Tibial nerve (tissue), 4 donors: ENCODE data around the gene ADCY2. TPM values are rescaled to one million over a fixed set of nuclear protein-coding genes. Genes with fewer than 3 reads are reported as not detected.

ENCODE experiments used
- DNase-seq, 2 donors: peaks; one replicate each; pipeline ENCODE4 v3.0.0-alpha.2; 2019; ENCODE audit warnings: low spot score in 2 of 2
- H3K27ac ChIP-seq, 4 donors: fragments of 200-600 bp; sonication (generic) in 3 of 4; one replicate each; pipeline ENCODE4 v1.5.1; 2017 to 2019; ENCODE audit warnings: mild to moderate bottlenecking in 1 of 4
- H3K27me3 ChIP-seq, 2 donors: fragments of 200-600 bp; sonication (generic) in 1 of 2; one replicate each; pipeline versions ENCODE4 v1.5.1 to v1.6.0; 2017 to 2019
- H3K36me3 ChIP-seq, 3 donors: fragments of 200-600 bp; sonication (generic); one replicate each; pipeline ENCODE4 v1.5.1; 2018 to 2019
- H3K4me1 ChIP-seq, 4 donors: fragments of 200-600 bp; sonication (generic) in 3 of 4; one replicate each; pipeline ENCODE4 v1.5.1; 2017 to 2019
- H3K4me3 ChIP-seq, 4 donors: fragments of 200-600 bp; sonication (generic) in 3 of 4; one replicate each; pipeline ENCODE4 v1.5.1; 2017 to 2019; ENCODE audit warnings: mild to moderate bottlenecking in 1 of 4, moderate library complexity in 1 of 4
- H3K9me3 ChIP-seq, 4 donors: fragments of 200-600 bp; sonication (generic) in 3 of 4; one replicate each; pipeline ENCODE4 v1.5.1; 2017 to 2019
- EP300 ChIP-seq, 2 donors: sonication (generic); formaldehyde crosslinking; IDR thresholded peaks; one replicate each; pipeline ENCODE4 v1.6.1; 2017; ENCODE audit warnings: antibody characterized with exemption in 2 of 2, mild to moderate bottlenecking in 1 of 2
- POLR2A ChIP-seq, 2 donors: fragments of 450-650 bp; IDR thresholded peaks; one replicate each; pipeline ENCODE4 v1.6.1; 2017; ENCODE audit warnings: antibody characterized with exemption in 2 of 2, mild to moderate bottlenecking in 2 of 2, moderate library complexity in 2 of 2
- WGBS, 2 donors: methylation state at CpG; one replicate each; pipeline ENCODE4 v1.1.5; 2018; 5-methylcytosine and 5-hydroxymethylcytosine counted together
- total RNA-seq, 4 donors: library from RNA; depleted of rRNA; stranded (reverse); fragments of >200 nt; gene quantifications; one replicate each; pipeline ENCODE4 v1.1.0, GENCODE V29; 2016
- TF ChIP-seq, protein P1 (sequence below), 5 experiments: fragments of 200-600 bp in 3 of 5; fragments of 450-650 bp in 2 of 5; sonication (generic) in 3 of 5; IDR thresholded peaks; one replicate each; pipeline ENCODE4 v1.5.1; 2016 to 2019; ENCODE audit warnings: antibody characterized with exemption in 5 of 5, mild to moderate bottlenecking in 3 of 5, moderate library complexity in 2 of 5

The ADCY2 gene
- total RNA-seq, 4 donors from 2014 or later, result 4.2 to 11.8 (median 10.0) TPM

DNA sequence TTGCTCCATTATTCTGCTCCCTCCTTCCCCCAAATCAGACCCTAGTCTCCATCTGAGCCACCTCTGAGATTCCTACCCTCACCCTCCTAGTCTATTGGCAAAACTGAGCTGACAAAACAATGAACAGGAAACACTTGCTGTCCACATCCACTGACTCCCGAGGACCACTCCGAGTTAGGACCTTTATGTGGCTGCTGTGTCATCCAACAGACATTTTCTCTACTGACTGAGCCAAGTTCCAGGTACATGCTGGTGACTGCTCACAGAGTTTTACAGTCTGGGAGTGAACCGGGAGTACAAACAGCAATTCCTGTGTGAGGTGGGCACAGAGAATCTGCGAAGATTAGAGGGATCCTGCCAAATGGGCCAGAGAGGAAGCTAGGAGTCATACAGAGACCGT, 415.8 kb downstream of the ADCY2 start:
- no peak overlapping the region for H3K27ac ChIP-seq

DNA sequence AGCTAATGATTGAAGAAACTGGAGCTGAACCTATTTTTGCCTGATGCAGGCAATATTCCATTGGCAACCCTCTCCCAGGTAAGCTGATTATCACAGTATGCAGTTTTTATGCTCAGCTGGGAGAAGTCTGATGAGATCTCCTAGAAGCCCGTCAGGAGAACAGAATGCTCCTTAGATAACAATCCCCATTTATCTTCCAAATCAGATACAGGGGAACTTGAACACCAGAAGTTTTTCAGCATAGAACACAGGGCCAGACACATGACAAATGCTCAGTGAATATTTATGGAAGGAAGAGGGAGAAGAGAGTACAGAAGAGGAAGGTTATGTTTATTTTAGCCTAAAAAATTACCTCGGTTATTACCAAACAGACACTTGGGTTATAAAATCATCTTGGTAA, 417.1 kb downstream of the ADCY2 start:
- H3K27me3 ChIP-seq, result no peaks in the 10 kb centered on the region
- DNase-seq, result no peak
- no peak overlapping the region for H3K4me3 ChIP-seq
- H3K27ac ChIP-seq, result no peak overlapping the region
- H3K4me1 ChIP-seq, result peaks cover 0 to 5% (median 0%) of the 10 kb centered on the region in 4 donors
- TF ChIP-seq EP300 (IDR thresholded peaks at IDR 0.05) (no peak), POLR2A (IDR thresholded peaks at IDR 0.05) (no peak)
- TF ChIP-seq, protein P1, sequence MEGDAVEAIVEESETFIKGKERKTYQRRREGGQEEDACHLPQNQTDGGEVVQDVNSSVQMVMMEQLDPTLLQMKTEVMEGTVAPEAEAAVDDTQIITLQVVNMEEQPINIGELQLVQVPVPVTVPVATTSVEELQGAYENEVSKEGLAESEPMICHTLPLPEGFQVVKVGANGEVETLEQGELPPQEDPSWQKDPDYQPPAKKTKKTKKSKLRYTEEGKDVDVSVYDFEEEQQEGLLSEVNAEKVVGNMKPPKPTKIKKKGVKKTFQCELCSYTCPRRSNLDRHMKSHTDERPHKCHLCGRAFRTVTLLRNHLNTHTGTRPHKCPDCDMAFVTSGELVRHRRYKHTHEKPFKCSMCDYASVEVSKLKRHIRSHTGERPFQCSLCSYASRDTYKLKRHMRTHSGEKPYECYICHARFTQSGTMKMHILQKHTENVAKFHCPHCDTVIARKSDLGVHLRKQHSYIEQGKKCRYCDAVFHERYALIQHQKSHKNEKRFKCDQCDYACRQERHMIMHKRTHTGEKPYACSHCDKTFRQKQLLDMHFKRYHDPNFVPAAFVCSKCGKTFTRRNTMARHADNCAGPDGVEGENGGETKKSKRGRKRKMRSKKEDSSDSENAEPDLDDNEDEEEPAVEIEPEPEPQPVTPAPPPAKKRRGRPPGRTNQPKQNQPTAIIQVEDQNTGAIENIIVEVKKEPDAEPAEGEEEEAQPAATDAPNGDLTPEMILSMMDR (IDR thresholded peaks at IDR 0.05), result no peak
- WGBS, 2 donors, result 61 to 69% methylated on average over 2 of the region's 2 CpGs
- H3K36me3 ChIP-seq, result no peaks in the 10 kb centered on the region
- H3K9me3 ChIP-seq, result no peaks in the 10 kb centered on the region

More for the DNA sequence above, 415.8 kb downstream of the ADCY2 start:
- WGBS, 2 donors, result 59 to 67% methylated on average over 5 of the region's 5 CpGs
- Histone ChIP-seq H3K36me3 (no peaks in the 10 kb centered on the region), H3K4me3 (no peak overlapping the region), H3K9me3 (no peaks in the 10 kb centered on the region), H3K27me3 (no peaks in the 10 kb centered on the region), H3K4me1 (peaks cover 0 to 5% (median 0%) of the 10 kb centered on the region in 4 donors)
- no peak for DNase-seq
- TF ChIP-seq POLR2A (IDR thresholded peaks at IDR 0.05), result no peak
- TF ChIP-seq, protein P1 (IDR thresholded peaks at IDR 0.05), result no peak

DNA sequence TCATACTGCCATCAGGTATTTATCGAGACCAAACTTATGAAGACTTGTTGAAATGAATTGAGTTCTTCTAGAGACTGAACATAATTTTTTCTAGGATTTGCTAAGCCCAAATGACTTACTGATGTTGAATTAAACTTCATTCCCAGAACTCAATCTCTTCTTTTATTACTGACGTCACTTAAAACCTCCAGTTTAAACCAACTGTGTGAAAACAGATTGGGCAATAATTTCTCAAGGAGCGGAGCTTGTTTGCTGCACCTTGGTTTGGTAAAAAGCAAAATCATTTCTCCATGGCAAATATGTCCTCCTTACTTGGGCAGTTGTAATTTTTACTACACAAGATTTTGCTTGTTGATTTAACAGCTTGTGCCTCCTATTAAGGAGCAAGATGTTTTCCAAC, 417.6 kb downstream of the ADCY2 start:
- H3K36me3 ChIP-seq, result no peaks in the 10 kb centered on the region
- H3K4me1 ChIP-seq, result peaks cover 0 to 5% (median 0%) of the 10 kb centered on the region in 4 donors
- H3K27ac ChIP-seq, result no peak overlapping the region
- no peaks in the 10 kb centered on the region for H3K9me3 ChIP-seq
- H3K4me3 ChIP-seq, result no peak overlapping the region
- TF ChIP-seq, protein P1 (IDR thresholded peaks at IDR 0.05), result no peak
- TF ChIP-seq EP300 (IDR thresholded peaks at IDR 0.05) (no peak), POLR2A (IDR thresholded peaks at IDR 0.05) (no peak)
- WGBS, 2 donors, result 80 to 83% methylated on average over 3 of the region's 3 CpGs
- no peak for DNase-seq
- no peaks in the 10 kb centered on the region for H3K27me3 ChIP-seq

DNA sequence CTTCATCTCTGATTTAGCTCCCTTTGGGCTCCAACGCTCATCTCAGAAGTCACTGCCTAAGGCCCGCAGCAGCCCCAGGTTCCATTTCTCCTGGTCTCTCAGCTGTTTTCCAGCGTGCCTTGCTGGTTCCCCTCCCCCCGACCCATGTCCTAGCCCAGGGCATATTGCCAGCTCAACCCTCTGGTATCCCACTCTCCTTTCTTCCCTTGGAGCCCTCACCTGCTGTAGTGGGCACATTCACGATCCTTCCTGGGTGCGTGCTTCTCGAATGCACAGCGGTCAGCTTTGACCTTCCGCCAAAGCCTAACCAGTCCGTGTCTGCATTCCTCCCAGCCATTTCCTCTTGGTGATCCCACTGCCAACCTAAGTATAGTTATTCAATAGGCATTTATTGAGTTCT, 418.9 kb downstream of the ADCY2 start:
- H3K4me3 ChIP-seq, result no peak overlapping the region
- H3K27ac ChIP-seq, result no peak overlapping the region
- H3K4me1 ChIP-seq, result peaks cover 0 to 5% (median 0%) of the 10 kb centered on the region in 4 donors
- 90 to 91% methylated on average over 10 of the region's 10 CpGs for WGBS, 2 donors
- no peaks in the 10 kb centered on the region for H3K27me3 ChIP-seq
- H3K36me3 ChIP-seq, result no peaks in the 10 kb centered on the region
- DNase-seq, result no peak
- H3K9me3 ChIP-seq, result no peaks in the 10 kb centered on the region
- TF ChIP-seq EP300 (IDR thresholded peaks at IDR 0.05) (no peak), POLR2A (IDR thresholded peaks at IDR 0.05) (no peak)
- TF ChIP-seq, protein P1 (IDR thresholded peaks at IDR 0.05), result no peak

DNA sequence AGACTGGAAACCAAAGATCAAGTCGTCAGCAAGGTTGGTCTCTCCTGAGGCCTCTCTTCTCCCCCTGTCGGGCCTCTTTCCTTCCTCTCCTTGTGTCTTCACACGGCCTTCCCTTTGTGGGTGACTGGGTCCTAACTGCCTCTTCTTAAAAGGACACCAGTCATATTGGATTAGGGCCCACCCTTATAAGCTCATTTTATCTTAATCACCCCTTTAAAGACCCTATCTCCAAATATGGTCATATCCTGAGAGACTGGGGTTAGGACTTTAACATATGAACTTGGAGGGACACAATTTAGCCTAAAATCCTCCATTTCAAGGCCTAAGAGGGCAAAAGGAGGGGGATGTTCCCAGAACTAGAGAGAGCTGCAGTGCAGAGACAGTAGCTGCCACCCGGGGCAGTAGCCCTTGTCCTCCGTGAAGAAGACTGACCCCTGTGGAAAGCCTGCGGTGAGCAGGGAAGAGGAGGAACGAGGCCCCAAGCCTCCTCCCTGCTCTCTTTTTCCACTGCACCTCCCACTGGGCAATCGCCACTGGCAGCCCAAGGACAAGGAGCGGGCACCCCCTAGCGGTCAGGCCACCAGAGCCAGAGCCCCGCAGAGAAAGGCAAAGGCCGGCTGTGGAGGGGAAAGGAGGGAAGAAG, 420.1 kb downstream of the ADCY2 start:
- Histone ChIP-seq H3K27me3 (no peaks in the 10 kb centered on the region), H3K9me3 (no peaks in the 10 kb centered on the region), H3K27ac (no peak overlapping the region), H3K4me1 (peaks cover 0 to 5% (median 0%) of the 10 kb centered on the region in 4 donors), H3K36me3 (no peaks in the 10 kb centered on the region), H3K4me3 (no peak overlapping the region)
- 11 to 14% methylated on average over 11 to 12 of the region's 12 CpGs for WGBS, 2 donors
- TF ChIP-seq EP300 (IDR thresholded peaks at IDR 0.05), result no peak
- no peak for TF ChIP-seq POLR2A (IDR thresholded peaks at IDR 0.05)
- TF ChIP-seq, protein P1 (IDR thresholded peaks at IDR 0.05), result peak; percentile 70 to 87 (median 84)
- DNase-seq, result peak; percentile 74 to 85
